ENCODE results near the gene TXNRD3.

TXNRD3 gene

DNA sequence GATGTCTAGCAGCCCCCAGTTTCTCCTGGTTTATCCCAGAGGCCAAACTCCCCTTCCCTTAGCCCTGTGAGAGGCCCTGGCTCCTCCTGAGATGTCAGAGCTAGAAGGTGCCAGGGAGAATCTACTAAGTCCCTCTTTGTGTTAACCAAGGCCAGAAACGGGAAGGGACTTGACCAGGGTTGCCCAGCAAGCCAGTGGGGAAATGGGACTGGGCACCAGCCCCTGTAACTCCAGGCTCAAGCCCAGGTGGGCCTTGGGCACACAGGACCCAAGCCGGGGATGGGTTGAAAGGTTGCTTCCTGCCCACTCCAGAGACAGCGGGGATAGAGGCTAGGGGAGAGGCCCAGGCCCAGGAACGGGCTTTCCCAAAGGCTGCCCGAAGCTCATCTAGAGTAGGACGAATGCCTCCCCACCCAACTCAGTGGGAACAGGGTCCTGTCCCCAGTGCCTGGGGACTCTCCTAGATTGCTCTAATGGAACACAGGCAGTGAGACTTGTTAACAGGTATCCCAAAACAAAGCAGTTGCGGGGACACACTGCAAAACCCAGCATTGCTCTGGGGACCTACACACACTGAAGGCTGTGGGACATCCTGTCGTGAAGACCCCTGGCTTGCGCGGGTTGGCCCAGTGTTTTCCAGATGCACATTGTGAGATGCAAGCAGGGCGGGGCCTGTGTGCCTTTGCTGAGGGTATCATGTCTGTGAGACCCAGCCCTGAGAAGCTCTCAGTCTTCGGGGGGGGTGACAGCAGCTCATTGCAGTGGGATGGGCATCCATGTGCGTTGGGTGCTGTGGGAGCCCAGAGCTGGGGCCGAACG is 12.9 kb upstream of the TXNRD3 start:
- Histone ChIP-seq H3K27me3 (ENCODE audit: insufficient read depth, low read length, poor library complexity) (no peaks in the 10 kb centered on the region), H3K79me2 (ENCODE audit: insufficient read depth, low read length) (no peaks in the 10 kb centered on the region), H3K27ac (ENCODE audit: low read length) (no peak overlapping the region), H3K4me2 (ENCODE audit: insufficient read depth, low read length) (no peak overlapping the region), H3K4me3 (ENCODE audit: low read depth in 1 of 2, low read length in 2 of 2) (no peak overlapping the region), H4K20me1 (ENCODE audit: insufficient read depth, low read length) (no peaks in the 10 kb centered on the region), H2AFZ (ENCODE audit: low read depth, low read length) (no peak overlapping the region), H3K9me3 (ENCODE audit: insufficient read depth, low read length, severe bottlenecking) (peaks cover 3% of the 10 kb centered on the region), H3K36me3 (ENCODE audit: insufficient read depth, low read length) (no peaks in the 10 kb centered on the region), H3K9ac (ENCODE audit: low read depth, low read length) (no peak overlapping the region), H3K4me1 (ENCODE audit: insufficient read depth, low read length) (no peaks in the 10 kb centered on the region)
- TF ChIP-seq EZH2 (IDR thresholded peaks at IDR 0.05; ENCODE audit: borderline replicate concordance, low read depth, low read length, severe bottlenecking): no peak
- TF ChIP-seq, protein P1, sequence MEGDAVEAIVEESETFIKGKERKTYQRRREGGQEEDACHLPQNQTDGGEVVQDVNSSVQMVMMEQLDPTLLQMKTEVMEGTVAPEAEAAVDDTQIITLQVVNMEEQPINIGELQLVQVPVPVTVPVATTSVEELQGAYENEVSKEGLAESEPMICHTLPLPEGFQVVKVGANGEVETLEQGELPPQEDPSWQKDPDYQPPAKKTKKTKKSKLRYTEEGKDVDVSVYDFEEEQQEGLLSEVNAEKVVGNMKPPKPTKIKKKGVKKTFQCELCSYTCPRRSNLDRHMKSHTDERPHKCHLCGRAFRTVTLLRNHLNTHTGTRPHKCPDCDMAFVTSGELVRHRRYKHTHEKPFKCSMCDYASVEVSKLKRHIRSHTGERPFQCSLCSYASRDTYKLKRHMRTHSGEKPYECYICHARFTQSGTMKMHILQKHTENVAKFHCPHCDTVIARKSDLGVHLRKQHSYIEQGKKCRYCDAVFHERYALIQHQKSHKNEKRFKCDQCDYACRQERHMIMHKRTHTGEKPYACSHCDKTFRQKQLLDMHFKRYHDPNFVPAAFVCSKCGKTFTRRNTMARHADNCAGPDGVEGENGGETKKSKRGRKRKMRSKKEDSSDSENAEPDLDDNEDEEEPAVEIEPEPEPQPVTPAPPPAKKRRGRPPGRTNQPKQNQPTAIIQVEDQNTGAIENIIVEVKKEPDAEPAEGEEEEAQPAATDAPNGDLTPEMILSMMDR (IDR thresholded peaks at IDR 0.05; ENCODE audit: borderline replicate concordance, extremely low read depth, low read length, poor library complexity, severe bottlenecking): no peak
- DNase-seq (no peak), ATAC-seq (ENCODE audit: insufficient read depth, low read depth) (no peak)

DNA sequence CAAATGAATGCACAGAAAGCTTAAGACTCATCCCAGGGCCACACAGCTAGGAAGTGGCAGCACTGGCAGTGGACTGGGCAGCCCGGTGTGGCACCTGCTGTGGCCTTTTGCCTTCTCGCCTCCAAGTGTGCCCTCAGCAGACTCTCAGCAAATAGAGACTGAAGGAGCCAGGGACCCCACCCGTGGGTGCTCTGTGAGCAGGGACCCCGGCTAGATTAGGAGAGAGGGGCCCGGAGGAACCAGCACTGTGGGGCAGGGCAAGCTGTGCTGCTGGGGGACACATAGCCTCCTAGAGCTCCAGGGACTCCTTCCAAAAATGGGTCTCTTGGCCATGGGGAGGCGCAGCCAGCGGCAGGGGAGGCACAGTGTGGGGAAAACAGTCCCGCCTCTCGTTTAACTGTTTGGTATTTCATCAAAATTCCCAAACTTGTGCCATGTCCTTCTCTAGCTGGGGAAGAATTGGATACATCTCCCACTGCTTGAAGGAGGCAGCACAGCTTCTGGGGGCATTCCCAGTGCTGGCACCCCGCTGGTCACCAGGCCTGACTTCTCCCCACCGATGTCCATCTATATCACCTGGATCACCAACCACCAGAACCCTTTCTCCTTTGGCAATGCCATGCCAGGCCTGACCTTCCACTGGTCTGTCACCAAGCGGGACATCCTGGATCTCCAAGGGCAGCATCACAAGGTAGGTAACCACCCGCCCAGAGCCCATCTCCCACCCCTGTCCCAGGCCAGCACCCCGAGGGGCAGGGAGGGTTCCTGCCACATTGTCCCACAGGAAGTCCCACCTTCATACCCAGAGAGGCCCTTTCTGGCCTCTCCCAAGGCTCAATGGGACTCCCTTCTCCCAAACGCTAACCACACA is 12.0 kb upstream of the TXNRD3 start:
- H3K9ac ChIP-seq (ENCODE audit: low read depth, low read length): no peak overlapping the region
- no peaks in the 10 kb centered on the region for H4K20me1 ChIP-seq (ENCODE audit: insufficient read depth, low read length)
- H3K9me3 ChIP-seq (ENCODE audit: insufficient read depth, low read length, severe bottlenecking): peaks cover 3% of the 10 kb centered on the region
- no peaks in the 10 kb centered on the region for H3K79me2 ChIP-seq (ENCODE audit: insufficient read depth, low read length)
- H2AFZ ChIP-seq (ENCODE audit: low read depth, low read length): no peak overlapping the region
- H3K27ac ChIP-seq (ENCODE audit: low read length): no peak overlapping the region
- ATAC-seq (ENCODE audit: insufficient read depth, low read depth) (no peak), DNase-seq (no peak)
- no peak overlapping the region for H3K4me2 ChIP-seq (ENCODE audit: insufficient read depth, low read length)
- TF ChIP-seq, protein P1 (IDR thresholded peaks at IDR 0.05; ENCODE audit: borderline replicate concordance, extremely low read depth, low read length, poor library complexity, severe bottlenecking): no peak
- TF ChIP-seq EZH2 (IDR thresholded peaks at IDR 0.05; ENCODE audit: borderline replicate concordance, low read depth, low read length, severe bottlenecking): no peak
- no peak overlapping the region for H3K4me3 ChIP-seq (ENCODE audit: low read depth in 1 of 2, low read length in 2 of 2)
- H3K27me3 ChIP-seq (ENCODE audit: insufficient read depth, low read length, poor library complexity): peaks cover 4% of the 10 kb centered on the region
- no peaks in the 10 kb centered on the region for H3K36me3 ChIP-seq (ENCODE audit: insufficient read depth, low read length)
- no peaks in the 10 kb centered on the region for H3K4me1 ChIP-seq (ENCODE audit: insufficient read depth, low read length)

DNA sequence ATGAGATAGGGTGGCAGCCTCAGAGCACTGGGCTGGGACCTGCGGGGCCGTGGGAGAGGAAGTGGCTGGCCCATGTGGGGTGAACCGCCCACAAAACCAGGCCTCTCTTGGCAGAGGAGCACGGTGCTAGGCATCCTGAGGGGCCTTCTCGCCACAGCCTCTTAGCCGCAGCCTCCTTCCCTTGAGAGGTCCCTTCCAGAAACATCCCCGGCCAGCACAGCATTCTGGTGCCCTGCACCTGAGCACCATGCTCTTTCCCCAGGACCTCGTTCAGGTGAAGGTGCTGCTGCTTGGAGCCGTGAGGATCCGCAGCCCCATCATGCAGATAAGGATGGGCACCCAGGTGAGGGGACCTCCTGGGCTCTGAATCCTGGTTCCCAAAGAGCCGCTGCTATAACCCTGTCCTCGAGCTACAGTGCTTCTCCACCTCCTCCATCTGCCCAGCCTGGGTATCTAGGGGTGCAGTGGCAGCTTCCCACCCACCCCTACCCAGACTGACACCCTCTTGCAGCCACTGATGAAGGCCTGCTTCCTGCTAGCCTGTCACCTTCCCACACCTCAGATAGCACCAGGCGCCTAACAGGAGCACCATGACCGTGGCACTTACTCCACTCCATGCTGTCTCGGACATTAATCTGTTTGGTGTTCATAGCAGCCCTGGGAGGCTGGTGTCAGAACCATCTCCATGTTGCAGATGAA is 11.2 kb upstream of the TXNRD3 start:
- Histone ChIP-seq H2AFZ (ENCODE audit: low read depth, low read length) (no peak overlapping the region), H3K9me3 (ENCODE audit: insufficient read depth, low read length, severe bottlenecking) (peaks cover 2% of the 10 kb centered on the region), H4K20me1 (ENCODE audit: insufficient read depth, low read length) (no peaks in the 10 kb centered on the region), H3K4me1 (ENCODE audit: insufficient read depth, low read length) (no peaks in the 10 kb centered on the region), H3K9ac (ENCODE audit: low read depth, low read length) (no peak overlapping the region), H3K4me3 (ENCODE audit: low read depth in 1 of 2, low read length in 2 of 2) (no peak overlapping the region), H3K27me3 (ENCODE audit: insufficient read depth, low read length, poor library complexity) (peaks cover 4% of the 10 kb centered on the region), H3K36me3 (ENCODE audit: insufficient read depth, low read length) (no peaks in the 10 kb centered on the region), H3K27ac (ENCODE audit: low read length) (no peak overlapping the region), H3K4me2 (ENCODE audit: insufficient read depth, low read length) (no peak overlapping the region), H3K79me2 (ENCODE audit: insufficient read depth, low read length) (no peaks in the 10 kb centered on the region)
- ATAC-seq (ENCODE audit: insufficient read depth, low read depth): no peak
- DNase-seq: no peak
- TF ChIP-seq EZH2 (IDR thresholded peaks at IDR 0.05; ENCODE audit: borderline replicate concordance, low read depth, low read length, severe bottlenecking): no peak
- TF ChIP-seq, protein P1 (IDR thresholded peaks at IDR 0.05; ENCODE audit: borderline replicate concordance, extremely low read depth, low read length, poor library complexity, severe bottlenecking): no peak
